UCSD-AML1 (cell line): ENCODE results near the gene DIO1.
A peak's percentile ranks its signal among the peaks of the same experiment; 100 is the strongest.

Experiments
- DNase-seq: peaks from one replicate; lab custom pipeline; 2025; ENCODE audit not compliant: unreplicated experiment; lab: John Stamatoyannopoulos, UW

The DIO1 gene

GRCh38 chr1:53892911-53893310, 1.1 kb upstream of the DIO1 start:
- peak; percentile 33 for DNase-seq

- no peak for DNase-seq
Observed at GRCh38 chr1:53894644-53895043, 657 bp downstream of the DIO1 start.

- no peak for DNase-seq
Observed at GRCh38 chr1:53895421-53895820, 1.4 kb downstream of the DIO1 start.

GRCh38 chr1:53896635-53897229, 2.7 kb downstream of the DIO1 start:
- no peak for DNase-seq

- no peak for DNase-seq
Observed at GRCh38 chr1:53899206-53899628, 5.2 kb downstream of the DIO1 start.

GRCh38 chr1:53899708-53900107, 5.7 kb downstream of the DIO1 start:
- DNase-seq = no peak

- no peak for DNase-seq
Observed at GRCh38 chr1:53902235-53903138, 8.5 kb downstream of the DIO1 start.

- no peak for DNase-seq
Observed at GRCh38 chr1:53905509-53905908, 11.5 kb downstream of the DIO1 start.

- no peak for DNase-seq
Observed at GRCh38 chr1:53906121-53906520, 12.1 kb downstream of the DIO1 start.

- DNase-seq = no peak
Observed at GRCh38 chr1:53909946-53910345, 16.0 kb downstream of the DIO1 start.

- no peak for DNase-seq
Observed at GRCh38 chr1:53911442-53911841, 17.5 kb downstream of the DIO1 start.

GRCh38 chr1:53913352-53914033, 19.5 kb downstream of the DIO1 start:
- DNase-seq = no peak

- no peak for DNase-seq
Observed at GRCh38 chr1:53918343-53918742, 24.4 kb downstream of the DIO1 start.

GRCh38 chr1:53919675-53920066, 25.7 kb downstream of the DIO1 start:
- no peak for DNase-seq

- no peak for DNase-seq
Observed at GRCh38 chr1:53927376-53927881, 33.4 kb downstream of the DIO1 start.

- DNase-seq = no peak
Observed at GRCh38 chr1:53929246-53929960, 35.4 kb downstream of the DIO1 start.

- DNase-seq = no peak
Observed at GRCh38 chr1:53930932-53931331, 36.9 kb downstream of the DIO1 start.

GRCh38 chr1:53931523-53931922, 37.5 kb downstream of the DIO1 start:
- no peak for DNase-seq

GRCh38 chr1:53934170-53934765, 40.3 kb downstream of the DIO1 start:
- DNase-seq = no peak

- no peak for DNase-seq
Observed at GRCh38 chr1:53936430-53936829, 42.4 kb downstream of the DIO1 start.
